ENCODE measurements around the gene TMEM263. TPM values are rescaled to one million over a fixed set of nuclear protein-coding genes. Genes with fewer than 3 reads are reported as not detected.

The TMEM263 gene
- total RNA-seq, 1 experiment from 2014 or later, result 31.3 TPM

DNA sequence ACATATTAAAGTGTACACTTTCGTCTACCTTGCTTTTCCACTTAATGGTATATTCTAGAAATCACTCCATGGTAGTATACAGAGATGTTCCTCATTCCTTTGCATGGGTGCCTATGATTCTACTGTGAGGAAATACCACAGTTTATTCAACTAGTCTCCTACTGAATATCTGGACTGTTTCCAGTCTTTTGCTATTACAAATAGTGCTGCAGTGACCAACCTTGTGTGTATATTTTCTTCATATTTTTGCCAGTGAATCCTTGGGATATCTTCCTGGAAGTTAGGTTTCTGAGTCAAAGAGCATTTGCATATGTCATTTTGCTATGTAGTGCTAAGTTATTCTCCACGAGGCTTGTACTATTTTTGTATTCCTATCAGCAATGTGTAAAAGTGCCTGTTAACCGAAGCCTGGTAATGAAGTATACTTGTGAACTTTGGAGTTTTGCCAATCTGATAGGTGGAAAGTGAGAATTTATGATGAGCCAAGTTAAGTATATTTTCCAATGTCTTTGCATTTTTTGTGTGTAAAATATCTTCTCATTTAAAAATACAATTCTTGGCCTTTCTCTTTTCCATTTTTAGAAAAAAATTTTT, 31.3 kb upstream of the TMEM263 start:
- H4K20me1 ChIP-seq (ENCODE audit: insufficient read depth), result no peaks in the 10 kb centered on the region

More for the DNA sequence above, 31.3 kb upstream of the TMEM263 start:
- Histone ChIP-seq H3K9me3 (ENCODE audit: control insufficient read depth in 1 of 2, insufficient read depth in 1 of 2, low read depth in 1 of 2, low read length in 2 of 2) (no peaks in the 10 kb centered on the region), H3K36me3 (ENCODE audit: control insufficient read depth in 1 of 2, insufficient read depth in 2 of 2, low read length in 2 of 2) (no peaks in the 10 kb centered on the region), H3K9ac (ENCODE audit: low read length) (no peak overlapping the region), H3K4me2 (ENCODE audit: low read length) (no peak overlapping the region), H3K9me2 (ENCODE audit: insufficient read depth) (no peaks in the 10 kb centered on the region), H2AFZ (ENCODE audit: low read depth, low read length, poor library complexity, severe bottlenecking) (no peak overlapping the region), H3K4me3 (replicated peaks in 1 of 2; ENCODE audit: low read depth in 1 of 2, low read length in 2 of 2) (no peak overlapping the region), H3K27ac (ENCODE audit: low read depth, low read length) (no peak overlapping the region), H3K27me3 (ENCODE audit: insufficient read depth, low read length) (no peaks in the 10 kb centered on the region), H3K4me1 (ENCODE audit: control insufficient read depth in 1 of 2, insufficient read depth in 2 of 2, low read length in 2 of 2) (no peaks in the 10 kb centered on the region), H3K79me2 (ENCODE audit: insufficient read depth, low read length) (no peaks in the 10 kb centered on the region)
- POLR2A ChIA-PET, result no interaction called here
- CTCF ChIA-PET, result no interaction called here
- intact Hi-C loops (cut with micrococcal nuclease), result loop anchor here (5.0 to 10.0 kb wide), 2 partner anchors 697 to 1500 kb away; no protein-coding TSS in a partner anchor
- TF ChIP-seq FOSL1 (IDR thresholded peaks at IDR 0.05; ENCODE audit: low read depth) (no peak), CEBPB (IDR thresholded peaks at IDR 0.05; ENCODE audit: low read depth) (no peak), RAD21 (IDR thresholded peaks at IDR 0.05; ENCODE audit: low read depth) (no peak), ZNF274 (IDR thresholded peaks at IDR 0.05; ENCODE audit: low read depth, low read length) (no peak), POLR2AphosphoS5 (IDR thresholded peaks at IDR 0.05; ENCODE audit: low read depth, low read length) (no peak), EZH2phosphoT487 (IDR thresholded peaks at IDR 0.05; ENCODE audit: borderline replicate concordance) (no peak)
- TF ChIP-seq, protein P1, sequence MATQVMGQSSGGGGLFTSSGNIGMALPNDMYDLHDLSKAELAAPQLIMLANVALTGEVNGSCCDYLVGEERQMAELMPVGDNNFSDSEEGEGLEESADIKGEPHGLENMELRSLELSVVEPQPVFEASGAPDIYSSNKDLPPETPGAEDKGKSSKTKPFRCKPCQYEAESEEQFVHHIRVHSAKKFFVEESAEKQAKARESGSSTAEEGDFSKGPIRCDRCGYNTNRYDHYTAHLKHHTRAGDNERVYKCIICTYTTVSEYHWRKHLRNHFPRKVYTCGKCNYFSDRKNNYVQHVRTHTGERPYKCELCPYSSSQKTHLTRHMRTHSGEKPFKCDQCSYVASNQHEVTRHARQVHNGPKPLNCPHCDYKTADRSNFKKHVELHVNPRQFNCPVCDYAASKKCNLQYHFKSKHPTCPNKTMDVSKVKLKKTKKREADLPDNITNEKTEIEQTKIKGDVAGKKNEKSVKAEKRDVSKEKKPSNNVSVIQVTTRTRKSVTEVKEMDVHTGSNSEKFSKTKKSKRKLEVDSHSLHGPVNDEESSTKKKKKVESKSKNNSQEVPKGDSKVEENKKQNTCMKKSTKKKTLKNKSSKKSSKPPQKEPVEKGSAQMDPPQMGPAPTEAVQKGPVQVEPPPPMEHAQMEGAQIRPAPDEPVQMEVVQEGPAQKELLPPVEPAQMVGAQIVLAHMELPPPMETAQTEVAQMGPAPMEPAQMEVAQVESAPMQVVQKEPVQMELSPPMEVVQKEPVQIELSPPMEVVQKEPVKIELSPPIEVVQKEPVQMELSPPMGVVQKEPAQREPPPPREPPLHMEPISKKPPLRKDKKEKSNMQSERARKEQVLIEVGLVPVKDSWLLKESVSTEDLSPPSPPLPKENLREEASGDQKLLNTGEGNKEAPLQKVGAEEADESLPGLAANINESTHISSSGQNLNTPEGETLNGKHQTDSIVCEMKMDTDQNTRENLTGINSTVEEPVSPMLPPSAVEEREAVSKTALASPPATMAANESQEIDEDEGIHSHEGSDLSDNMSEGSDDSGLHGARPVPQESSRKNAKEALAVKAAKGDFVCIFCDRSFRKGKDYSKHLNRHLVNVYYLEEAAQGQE (IDR thresholded peaks at IDR 0.05; ENCODE audit: low read depth), result no peak
- BruUV-seq (replicated peaks), result no TSS peak
- DNase-seq (ENCODE audit: low read depth, low spot score) (no peak), ATAC-seq (no peak)
- RAD21 ChIA-PET (ENCODE audit: low non-redundant PET in 1 of 2, low total read pairs in 2 of 2, uncharacterized antibody in 2 of 2, unreplicated experiment in 2 of 2), result no interaction called here
